HepG2 (cell line): ENCODE results near the gene STK32B. TPM values are rescaled to one million over a fixed set of nuclear protein-coding genes. Genes with fewer than 3 reads are reported as not detected.
"Not testable (repeated sequence)": the region's sequence is repeated elsewhere in the genome, so short reads cannot be mapped to it uniquely, and the experiment has no call there.

ENCODE experiments used
- ATAC-seq: fragments of 200-7000 bp; cut with Tn5 transposase; 3 replicates; pipeline ENCODE4 v1.9.1; 2020; ENCODE audit warnings: mild to moderate bottlenecking, moderate library complexity
- BruUV-seq: library from RNA; stranded (reverse); fragments of 400-500 nt; replicated peaks from 2 replicates; lab custom pipeline; 2021; lab: Mats Ljungman, UMichigan
- CTCF ChIA-PET: fragments of 300-600 bp; formaldehyde crosslinking; extraction: SDS; loops from one replicate; lab custom pipeline; 2021; ENCODE audit warnings: low total read pairs, inconsistent platforms, low intra/inter-chr PET ratio; lab: Yijun Ruan, JAX
- POLR2A ChIA-PET: fragments of 350-600 bp; sonication (Branson Sonifier 250); formaldehyde crosslinking; loops from one replicate; lab custom pipeline; 2020; ENCODE audit warnings: antibody characterized with exemption, inconsistent platforms; lab: Yijun Ruan, JAX
- DNase-seq: peaks from one replicate; pipeline ENCODE4 v3.0.0-alpha.2; 2015; ENCODE audit warnings: low spot score
- FAIRE-seq: peaks from 3 replicates; lab custom pipeline; 2011; peaks lifted over from hg19 to GRCh38; lab: Jason Lieb, UNC
- H2AFZ ChIP-seq: one replicate; pipeline ENCODE4 v1.6.1; 2011; ENCODE audit warnings: low read length, inconsistent platforms
- H3K27ac ChIP-seq: fragments of 300-600 bp; 3 replicates; pipeline ENCODE4 v1.8.0; 2011; ENCODE audit warnings: mixed run types, mild to moderate bottlenecking, mixed read lengths, low read length, inconsistent platforms; ENCODE audit not compliant: insufficient read depth; ENCODE audit errors: extremely low read length
- H3K27me3 ChIP-seq, 2 experiments: fragments of 200-600 bp in 1 of 2; 2 replicates in 1 of 2; 3 replicates in 1 of 2; pipeline versions ENCODE4 v1.6.0 to v1.8.0; 2011; ENCODE audit warnings: low read length in 2 of 2, mild to moderate bottlenecking in 2 of 2, moderate library complexity in 2 of 2, inconsistent platforms in 1 of 2; ENCODE audit not compliant: insufficient read depth in 2 of 2, control insufficient read depth in 1 of 2
- H3K36me3 ChIP-seq, 2 experiments: fragments of 200-600 bp in 1 of 2; replicated peaks in 1 of 2; 2 replicates in 1 of 2; 3 replicates in 1 of 2; pipeline versions ENCODE4 v1.5.1 to v1.8.0; 2011; ENCODE audit warnings: low read length in 2 of 2, inconsistent platforms in 1 of 2; ENCODE audit not compliant: insufficient read depth in 2 of 2, control insufficient read depth in 1 of 2
- H3K4me1 ChIP-seq: 2 replicates; pipeline ENCODE4 v1.5.1; 2012; ENCODE audit warnings: low read length, inconsistent platforms; ENCODE audit not compliant: insufficient read depth
- H3K4me2 ChIP-seq: 2 replicates; pipeline ENCODE4 v1.6.0; 2011; ENCODE audit warnings: low read depth, low read length, inconsistent platforms
- H3K4me3 ChIP-seq, 3 experiments: fragments of 200-600 bp in 1 of 3; sonication (generic), shearing (Covaris generic) in 1 of 3; replicated peaks in 1 of 3; 2 replicates each; pipeline ENCODE4 v1.5.1; 2011 to 2016; ENCODE audit warnings: low read length in 3 of 3, inconsistent platforms in 2 of 3, low read depth in 2 of 3, mild to moderate bottlenecking in 2 of 3, control low read depth in 1 of 3, mixed read lengths in 1 of 3; ENCODE audit not compliant: insufficient read depth in 1 of 3
- H3K79me2 ChIP-seq: one replicate; pipeline ENCODE4 v1.6.1; 2011; ENCODE audit warnings: low read length, inconsistent platforms; ENCODE audit not compliant: insufficient read depth
- H3K9ac ChIP-seq: 2 replicates; pipeline ENCODE4 v1.6.0; 2011; ENCODE audit warnings: mild to moderate bottlenecking, low read depth, low read length, inconsistent platforms; ENCODE audit not compliant: insufficient read depth
- H3K9me3 ChIP-seq: 2 replicates; pipeline ENCODE4 v1.5.1; 2012; ENCODE audit warnings: mild to moderate bottlenecking, low read length
- H4K20me1 ChIP-seq: 2 replicates; pipeline ENCODE4 v1.6.0; 2011; ENCODE audit warnings: inconsistent platforms, mild to moderate bottlenecking, low read length, moderate library complexity; ENCODE audit not compliant: insufficient read depth
- ATAD3A ChIP-seq: sonication (generic); formaldehyde crosslinking; IDR thresholded peaks from 2 replicates; pipeline ENCODE4 v1.4.0; 2020; ENCODE audit warnings: missing genetic modification reagents
- DDIT3 ChIP-seq: sonication (generic); formaldehyde crosslinking; IDR thresholded peaks from 2 replicates; pipeline ENCODE4 v1.4.0; 2020; ENCODE audit warnings: mild to moderate bottlenecking, missing genetic modification reagents
- GLI4 ChIP-seq: sonication (generic); formaldehyde crosslinking; IDR thresholded peaks from 2 replicates; pipeline ENCODE4 v1.5.1; 2020; ENCODE audit warnings: missing genetic modification reagents, mild to moderate bottlenecking, moderate library complexity, borderline replicate concordance
- HNF4A ChIP-seq: sonication (generic); formaldehyde crosslinking; IDR thresholded peaks from 2 replicates; pipeline ENCODE4 v1.4.0; 2020; ENCODE audit warnings: missing genetic modification reagents
- HNRNPH1 ChIP-seq: fragments of 200-400 bp; formaldehyde crosslinking; optimal IDR thresholded peaks from 2 replicates; pipeline ENCODE3; 2017; ENCODE audit warnings: mild to moderate bottlenecking, low read depth, low read length
- KLF16 ChIP-seq, 2 experiments: sonication (generic) in 1 of 2; formaldehyde crosslinking in 1 of 2; IDR thresholded peaks; 2 replicates each; pipeline versions ENCODE4 v1.6.1 to v1.8.0; 2016 to 2023; ENCODE audit warnings: missing genetic modification reagents in 2 of 2, missing compliant biosample characterization in 1 of 2
- NR0B2 ChIP-seq: sonication (generic); formaldehyde crosslinking; IDR thresholded peaks from 2 replicates; pipeline ENCODE4 v1.4.0; 2020; ENCODE audit warnings: mild to moderate bottlenecking, missing genetic modification reagents
- PPARG ChIP-seq: conservative IDR thresholded peaks from 2 replicates; pipeline ENCODE4 v1.6.1; 2016; ENCODE audit warnings: missing biosample characterization, missing genetic modification reagents
- RAD21 ChIP-seq: fragments of 450-650 bp; formaldehyde crosslinking; IDR thresholded peaks from 2 replicates; pipeline ENCODE4 v1.5.0; 2020; ENCODE audit warnings: mild to moderate bottlenecking
- RXRB ChIP-seq: IDR thresholded peaks from 2 replicates; pipeline ENCODE4 v1.6.1; 2016; ENCODE audit warnings: borderline replicate concordance, missing genetic modification reagents, missing compliant biosample characterization
- SOX5 ChIP-seq: IDR thresholded peaks from 2 replicates; pipeline ENCODE4 v1.6.1; 2016; ENCODE audit warnings: borderline replicate concordance
- SOX6 ChIP-seq, 2 experiments: fragments of 450-650 bp in 1 of 2; sonication (generic) in 1 of 2; formaldehyde crosslinking in 1 of 2; IDR thresholded peaks; 2 replicates each; pipeline versions ENCODE4 v1.4.0 to v1.6.1; 2017 to 2020; ENCODE audit warnings: antibody characterized with exemption in 1 of 2, mild to moderate bottlenecking in 1 of 2, missing genetic modification reagents in 1 of 2
- TEAD3 ChIP-seq: optimal IDR thresholded peaks from 2 replicates; pipeline ENCODE3; 2016; ENCODE audit warnings: borderline replicate concordance
- ZFYVE20 ChIP-seq: sonication (generic); formaldehyde crosslinking; IDR thresholded peaks from 2 replicates; pipeline ENCODE4 v1.8.0; 2023; ENCODE audit warnings: low read depth, mild to moderate bottlenecking, moderate library complexity, missing genetic modification reagents, borderline replicate concordance
- ZNF275 ChIP-seq: sonication (generic); formaldehyde crosslinking; IDR thresholded peaks from 2 replicates; pipeline ENCODE4 v1.8.0; 2022; ENCODE audit warnings: missing genetic modification reagents, mild to moderate bottlenecking, inconsistent platforms, borderline replicate concordance
- ZNF563 ChIP-seq: sonication (generic); formaldehyde crosslinking; IDR thresholded peaks from 2 replicates; pipeline ENCODE4 v1.8.0; 2022; ENCODE audit warnings: mild to moderate bottlenecking, moderate library complexity, missing genetic modification reagents
- ZNF7 ChIP-seq: IDR thresholded peaks from 2 replicates; pipeline ENCODE4 v1.6.1; 2016; ENCODE audit warnings: missing biosample characterization, missing genetic modification reagents
- ZNF891 ChIP-seq: sonication (generic); formaldehyde crosslinking; IDR thresholded peaks from 2 replicates; pipeline ENCODE4 v1.5.0; 2020; ENCODE audit warnings: mild to moderate bottlenecking, missing genetic modification reagents
- WGBS: methylation state at CpG from one replicate; pipeline ENCODE4 v1.1.6; 2017; ENCODE audit warnings: low lambda C conversion rate; 5-methylcytosine and 5-hydroxymethylcytosine counted together
- in situ Hi-C: cut with HindIII; loops from 2 replicates; pipeline ENCODE4 v1.10.0; 2017; ENCODE audit warnings: low pct_unique_long_range_greater_than_20kb; ENCODE audit not compliant: extremely low pct_ligation_motif_present
- intact Hi-C: fragments of 100-400 bp; cut with micrococcal nuclease; formaldehyde crosslinking; loops from one replicate; pipeline ENCODE4 v1.10.0; 2022; ENCODE audit not compliant: unreplicated experiment
- polyA plus RNA-seq, 8 experiments: library from polyadenylated mRNA; depleted of rRNA in 3 of 8; stranded (reverse) in 7 of 8; unstranded in 1 of 8; fragments of >200 nt; fragmentation: Illumina TruSeq in 4 of 8; extraction: Trizol in 4 of 8; gene quantifications; 2 replicates each; pipeline versions ENCODE4 v1.2.1 to v1.2.3, GENCODE V29; 2011 to 2016; ENCODE audit warnings: low read depth in 4 of 8, missing spikeins in 1 of 8, mixed read lengths in 1 of 8; ENCODE audit not compliant: insufficient read depth in 1 of 8
- total RNA-seq, 5 experiments: library from RNA; depleted of rRNA; stranded (reverse); fragments of >200 nt; fragmentation: Illumina TruSeq; extraction: Trizol; gene quantifications; 2 replicates each; pipeline ENCODE4 v1.2.3, GENCODE V29; 2016; ENCODE audit warnings: low read depth in 1 of 5

The STK32B gene
- total and polyA plus RNA-seq, 2 of the 13 experiments (the other 11 are each of a cell fraction or from before 2014, with no cell fraction given), result not detected

GRCh38 chr4:5280069-5280468 lies 228.8 kb downstream of the STK32B start:
- not testable (repeated sequence) for H3K9ac ChIP-seq; H3K27me3 ChIP-seq; H3K36me3 ChIP-seq; H3K27ac ChIP-seq; H3K9me3 ChIP-seq; BruUV-seq; H3K4me2 ChIP-seq; FAIRE-seq; TF ChIP-seq SOX6 (IDR thresholded peaks at IDR 0.05)
- TF ChIP-seq HNF4A (CRISPR knock-in tag), result peak; percentile 39; the same call in 1 of the 2 replicates
- peak; percentile 27; the same call in 1 of the 2 replicates for TF ChIP-seq SOX6 (CRISPR knock-in tag; IDR thresholded peaks at IDR 0.05)
- peak; percentile 23; the same call in 1 of the 2 replicates for TF ChIP-seq SOX5 (CRISPR knock-in tag)
- peak; percentile 76 for TF ChIP-seq RXRB (CRISPR knock-in tag)
- TF ChIP-seq PPARG (CRISPR knock-in tag), result peak; percentile 62
- TF ChIP-seq, all 625 proteins: peak for 5; not testable (repeated sequence) for 620
- H4K20me1 ChIP-seq, H3K4me3 ChIP-seq, POLR2A ChIA-PET, CTCF ChIA-PET, in situ Hi-C loops, intact Hi-C loops, H3K79me2 ChIP-seq, H2AFZ ChIP-seq: not testable (repeated sequence)
- peaks cover 20% of the 10 kb centered on the region for H3K4me1 ChIP-seq
- ATAC-seq (peak; percentile 41; the same call in 2 of the 3 replicates), DNase-seq (peak; percentile 21)
- WGBS, result 5% methylated on average over 1 of the region's 1 CpG

- ATAC-seq (no peak), FAIRE-seq (no peak), DNase-seq (no peak)
- ChIA-PET POLR2A (no interaction called here), CTCF (no interaction called here)
- no peak overlapping the region for H2AFZ ChIP-seq
- 63% methylated on average over 4 of the region's 4 CpGs for WGBS
- no peaks in the 10 kb centered on the region for H3K9me3 ChIP-seq
- no peak overlapping the region for H3K9ac ChIP-seq
- peaks cover 20% of the 10 kb centered on the region for H3K4me1 ChIP-seq
- in situ Hi-C loops, result no loop called here
- BruUV-seq, result no TSS peak
- H4K20me1 ChIP-seq, result no peaks in the 10 kb centered on the region
- no peaks in the 10 kb centered on the region for H3K27me3 ChIP-seq
- no peak overlapping the region for H3K4me3 ChIP-seq
- intact Hi-C loops, result no loop called here
- H3K79me2 ChIP-seq, result no peaks in the 10 kb centered on the region
- no peak overlapping the region for H3K4me2 ChIP-seq
- H3K36me3 ChIP-seq, result no peaks in the 10 kb centered on the region
- no peak overlapping the region for H3K27ac ChIP-seq
- TF ChIP-seq HNRNPH1 (no peak), ZNF7 (no peak), ATAD3A (CRISPR knock-in tag) (no peak), ZNF891 (CRISPR knock-in tag) (no peak), GLI4 (CRISPR knock-in tag) (no peak), DDIT3 (no peak), KLF16 (CRISPR knock-in tag; IDR thresholded peaks at IDR 0.05) (no peak), NR0B2 (CRISPR knock-in tag) (no peak), ZNF275 (CRISPR knock-in tag) (no peak), ZFYVE20 (CRISPR knock-in tag) (no peak), ZNF563 (CRISPR knock-in tag) (no peak), RAD21 (CRISPR knock-in tag) (no peak), TEAD3 (CRISPR knock-in tag) (no peak)
Measured at GRCh38 chr4:5280828-5281227, 229.5 kb downstream of the STK32B start.
